ENCODE data around the gene POLE3. TPM values are rescaled to one million over a fixed set of nuclear protein-coding genes. Genes with fewer than 3 reads are reported as not detected.

Gene POLE3
- total and polyA plus RNA-seq, 9 of the 15 experiments (the other 6 are each of a cell fraction or from before 2014, with no cell fraction given) = 52.6 to 179 (median 110) TPM

DNA sequence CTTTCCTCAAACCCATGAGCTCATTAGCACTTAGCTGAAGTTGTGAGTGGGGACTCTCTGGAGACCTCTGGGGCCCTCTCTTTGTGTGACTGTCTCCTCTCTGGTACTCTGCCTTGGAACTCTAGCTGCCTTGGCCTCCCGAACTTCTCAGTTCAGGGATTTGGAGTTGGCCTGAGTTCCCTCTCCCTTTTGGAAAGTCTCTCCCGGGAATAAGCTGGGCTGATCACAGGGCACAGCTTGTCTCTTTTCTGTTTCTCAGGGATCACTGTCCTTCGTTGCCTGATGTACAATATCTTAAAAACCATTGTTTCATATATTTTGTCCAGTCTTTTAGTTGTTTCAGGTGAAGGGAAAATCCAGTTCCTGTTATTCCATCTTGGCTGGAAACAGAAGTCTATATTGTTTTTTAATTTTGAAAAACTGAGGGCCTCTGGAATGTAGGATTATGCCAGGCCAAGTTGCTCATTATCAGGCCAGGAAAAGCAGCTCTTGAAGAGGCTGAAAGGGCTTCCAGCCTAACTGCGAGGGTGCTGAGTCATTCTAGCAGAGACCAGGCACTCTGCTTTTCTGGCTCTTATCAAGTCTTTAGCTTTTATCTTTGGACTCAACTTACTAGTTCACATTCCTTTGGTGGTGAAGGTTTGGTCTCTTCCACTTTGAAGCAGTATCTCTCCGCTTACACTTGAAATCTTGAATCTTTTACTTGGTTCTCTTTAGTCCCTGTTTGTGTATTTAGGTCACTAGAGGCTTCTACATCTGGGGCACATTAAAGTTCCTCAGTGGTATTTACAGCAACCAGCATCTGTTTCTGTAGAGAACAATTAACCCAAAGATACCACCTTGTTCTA is 44.7 kb upstream of the POLE3 start (continued):
- TF ChIP-seq, protein P1, sequence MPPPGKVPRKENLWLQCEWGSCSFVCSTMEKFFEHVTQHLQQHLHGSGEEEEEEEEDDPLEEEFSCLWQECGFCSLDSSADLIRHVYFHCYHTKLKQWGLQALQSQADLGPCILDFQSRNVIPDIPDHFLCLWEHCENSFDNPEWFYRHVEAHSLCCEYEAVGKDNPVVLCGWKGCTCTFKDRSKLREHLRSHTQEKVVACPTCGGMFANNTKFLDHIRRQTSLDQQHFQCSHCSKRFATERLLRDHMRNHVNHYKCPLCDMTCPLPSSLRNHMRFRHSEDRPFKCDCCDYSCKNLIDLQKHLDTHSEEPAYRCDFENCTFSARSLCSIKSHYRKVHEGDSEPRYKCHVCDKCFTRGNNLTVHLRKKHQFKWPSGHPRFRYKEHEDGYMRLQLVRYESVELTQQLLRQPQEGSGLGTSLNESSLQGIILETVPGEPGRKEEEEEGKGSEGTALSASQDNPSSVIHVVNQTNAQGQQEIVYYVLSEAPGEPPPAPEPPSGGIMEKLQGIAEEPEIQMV (tag; conservative IDR thresholded peaks at IDR 0.05; ENCODE audit: low read depth) = no peak
- TF ChIP-seq POLR2B (IDR thresholded peaks at IDR 0.05; ENCODE audit: low read depth, partially characterized antibody) (no peak), HMG20A (CRISPR knock-in tag; conservative IDR thresholded peaks at IDR 0.05) (no peak), ZBTB1 (CRISPR knock-in tag; IDR thresholded peaks at IDR 0.05; ENCODE audit: borderline replicate concordance, low read depth) (no peak), ZFPM2 (CRISPR knock-in tag; IDR thresholded peaks at IDR 0.05) (no peak), PHF20 (IDR thresholded peaks at IDR 0.05; ENCODE audit: partially characterized antibody) (no peak), RBM34 (IDR thresholded peaks at IDR 0.05; ENCODE audit: borderline replicate concordance, insufficient read depth, low read length) (no peak), FIP1L1 (IDR thresholded peaks at IDR 0.05; ENCODE audit: low read depth, low read length, poor library complexity, severe bottlenecking) (no peak)
- TF ChIP-seq, protein P2, sequence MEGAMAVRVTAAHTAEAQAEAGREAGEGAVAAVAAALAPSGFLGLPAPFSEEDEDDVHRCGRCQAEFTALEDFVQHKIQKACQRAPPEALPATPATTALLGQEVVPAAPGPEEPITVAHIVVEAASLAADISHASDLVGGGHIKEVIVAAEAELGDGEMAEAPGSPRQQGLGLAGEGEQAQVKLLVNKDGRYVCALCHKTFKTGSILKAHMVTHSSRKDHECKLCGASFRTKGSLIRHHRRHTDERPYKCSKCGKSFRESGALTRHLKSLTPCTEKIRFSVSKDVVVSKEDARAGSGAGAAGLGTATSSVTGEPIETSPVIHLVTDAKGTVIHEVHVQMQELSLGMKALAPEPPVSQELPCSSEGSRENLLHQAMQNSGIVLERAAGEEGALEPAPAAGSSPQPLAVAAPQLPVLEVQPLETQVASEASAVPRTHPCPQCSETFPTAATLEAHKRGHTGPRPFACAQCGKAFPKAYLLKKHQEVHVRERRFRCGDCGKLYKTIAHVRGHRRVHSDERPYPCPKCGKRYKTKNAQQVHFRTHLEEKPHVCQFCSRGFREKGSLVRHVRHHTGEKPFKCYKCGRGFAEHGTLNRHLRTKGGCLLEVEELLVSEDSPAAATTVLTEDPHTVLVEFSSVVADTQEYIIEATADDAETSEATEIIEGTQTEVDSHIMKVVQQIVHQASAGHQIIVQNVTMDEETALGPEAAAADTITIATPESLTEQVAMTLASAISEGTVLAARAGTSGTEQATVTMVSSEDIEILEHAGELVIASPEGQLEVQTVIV (CRISPR knock-in tag; IDR thresholded peaks at IDR 0.05; ENCODE audit: borderline replicate concordance) = no peak
- TF ChIP-seq, protein P3, sequence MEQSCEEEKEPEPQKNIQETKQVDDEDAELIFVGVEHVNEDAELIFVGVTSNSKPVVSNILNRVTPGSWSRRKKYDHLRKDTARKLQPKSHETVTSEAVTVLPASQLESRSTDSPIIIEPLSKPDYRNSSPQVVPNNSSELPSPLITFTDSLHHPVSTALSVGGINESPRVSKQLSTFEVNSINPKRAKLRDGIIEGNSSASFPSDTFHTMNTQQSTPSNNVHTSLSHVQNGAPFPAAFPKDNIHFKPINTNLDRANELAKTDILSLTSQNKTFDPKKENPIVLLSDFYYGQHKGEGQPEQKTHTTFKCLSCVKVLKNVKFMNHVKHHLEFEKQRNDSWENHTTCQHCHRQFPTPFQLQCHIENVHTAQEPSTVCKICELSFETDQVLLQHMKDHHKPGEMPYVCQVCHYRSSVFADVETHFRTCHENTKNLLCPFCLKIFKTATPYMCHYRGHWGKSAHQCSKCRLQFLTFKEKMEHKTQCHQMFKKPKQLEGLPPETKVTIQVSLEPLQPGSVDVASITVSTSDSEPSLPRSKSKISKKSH (CRISPR knock-in tag; IDR thresholded peaks at IDR 0.05) = no peak
- TF ChIP-seq, protein P4, sequence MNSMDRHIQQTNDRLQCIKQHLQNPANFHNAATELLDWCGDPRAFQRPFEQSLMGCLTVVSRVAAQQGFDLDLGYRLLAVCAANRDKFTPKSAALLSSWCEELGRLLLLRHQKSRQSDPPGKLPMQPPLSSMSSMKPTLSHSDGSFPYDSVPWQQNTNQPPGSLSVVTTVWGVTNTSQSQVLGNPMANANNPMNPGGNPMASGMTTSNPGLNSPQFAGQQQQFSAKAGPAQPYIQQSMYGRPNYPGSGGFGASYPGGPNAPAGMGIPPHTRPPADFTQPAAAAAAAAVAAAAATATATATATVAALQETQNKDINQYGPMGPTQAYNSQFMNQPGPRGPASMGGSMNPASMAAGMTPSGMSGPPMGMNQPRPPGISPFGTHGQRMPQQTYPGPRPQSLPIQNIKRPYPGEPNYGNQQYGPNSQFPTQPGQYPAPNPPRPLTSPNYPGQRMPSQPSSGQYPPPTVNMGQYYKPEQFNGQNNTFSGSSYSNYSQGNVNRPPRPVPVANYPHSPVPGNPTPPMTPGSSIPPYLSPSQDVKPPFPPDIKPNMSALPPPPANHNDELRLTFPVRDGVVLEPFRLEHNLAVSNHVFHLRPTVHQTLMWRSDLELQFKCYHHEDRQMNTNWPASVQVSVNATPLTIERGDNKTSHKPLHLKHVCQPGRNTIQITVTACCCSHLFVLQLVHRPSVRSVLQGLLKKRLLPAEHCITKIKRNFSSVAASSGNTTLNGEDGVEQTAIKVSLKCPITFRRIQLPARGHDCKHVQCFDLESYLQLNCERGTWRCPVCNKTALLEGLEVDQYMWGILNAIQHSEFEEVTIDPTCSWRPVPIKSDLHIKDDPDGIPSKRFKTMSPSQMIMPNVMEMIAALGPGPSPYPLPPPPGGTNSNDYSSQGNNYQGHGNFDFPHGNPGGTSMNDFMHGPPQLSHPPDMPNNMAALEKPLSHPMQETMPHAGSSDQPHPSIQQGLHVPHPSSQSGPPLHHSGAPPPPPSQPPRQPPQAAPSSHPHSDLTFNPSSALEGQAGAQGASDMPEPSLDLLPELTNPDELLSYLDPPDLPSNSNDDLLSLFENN (IDR thresholded peaks at IDR 0.05; ENCODE audit: low read depth in 2 of 2, low read length in 2 of 2) = no peak
- TF ChIP-seq, protein P5, sequence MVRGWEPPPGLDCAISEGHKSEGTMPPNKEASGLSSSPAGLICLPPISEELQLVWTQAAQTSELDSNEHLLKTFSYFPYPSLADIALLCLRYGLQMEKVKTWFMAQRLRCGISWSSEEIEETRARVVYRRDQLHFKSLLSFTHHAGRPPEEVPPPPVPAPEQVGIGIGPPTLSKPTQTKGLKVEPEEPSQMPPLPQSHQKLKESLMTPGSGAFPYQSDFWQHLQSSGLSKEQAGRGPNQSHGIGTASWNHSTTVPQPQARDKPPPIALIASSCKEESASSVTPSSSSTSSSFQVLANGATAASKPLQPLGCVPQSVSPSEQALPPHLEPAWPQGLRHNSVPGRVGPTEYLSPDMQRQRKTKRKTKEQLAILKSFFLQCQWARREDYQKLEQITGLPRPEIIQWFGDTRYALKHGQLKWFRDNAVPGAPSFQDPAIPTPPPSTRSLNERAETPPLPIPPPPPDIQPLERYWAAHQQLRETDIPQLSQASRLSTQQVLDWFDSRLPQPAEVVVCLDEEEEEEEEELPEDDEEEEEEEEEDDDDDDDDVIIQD (CRISPR knock-in tag; IDR thresholded peaks at IDR 0.05) = no peak
